Bronchial epithelial cell (primary cell): ENCODE measurements around the gene ADGRG4. TPM values are rescaled to one million over a fixed set of nuclear protein-coding genes. Genes with fewer than 3 reads are reported as not detected.
"Not testable (repeated sequence)": the region's sequence is repeated elsewhere in the genome, so short reads cannot be mapped to it uniquely, and the experiment has no call there.

ENCODE experiments used
- DNase-seq: peaks from one replicate; pipeline ENCODE4 v3.0.0-alpha.2; 2010; ENCODE audit warnings: low read depth
- FAIRE-seq: peaks from 2 replicates; lab custom pipeline; 2011; peaks lifted over from hg19 to GRCh38; lab: Jason Lieb, UNC
- H3K27me3 ChIP-seq: 2 replicates; pipeline ENCODE4 v1.5.1; 2011; ENCODE audit warnings: low read length; ENCODE audit not compliant: control insufficient read depth, insufficient read depth
- H3K36me3 ChIP-seq: 2 replicates; pipeline ENCODE4 v1.5.1; 2011; ENCODE audit warnings: low read length; ENCODE audit not compliant: control insufficient read depth, insufficient read depth
- H3K4me3 ChIP-seq: 2 replicates; pipeline ENCODE4 v1.5.1; 2011; ENCODE audit warnings: mild to moderate bottlenecking, low read depth, low read length, control low read depth
- total RNA-seq: library from RNA; depleted of rRNA; stranded (reverse); fragments of >200 nt; gene quantifications from 2 replicates; pipeline ENCODE4 v1.2.1, GENCODE V29; 2014
- TF ChIP-seq, protein P1 (sequence below): IDR thresholded peaks from 2 replicates; pipeline ENCODE4 v1.5.1; 2011; ENCODE audit warnings: mild to moderate bottlenecking, moderate library complexity, low read length, control low read depth, inconsistent platforms; ENCODE audit not compliant: insufficient read depth, severe bottlenecking

ADGRG4 gene
- total RNA-seq, 1 donor from 2014 or later, result not detected

DNA sequence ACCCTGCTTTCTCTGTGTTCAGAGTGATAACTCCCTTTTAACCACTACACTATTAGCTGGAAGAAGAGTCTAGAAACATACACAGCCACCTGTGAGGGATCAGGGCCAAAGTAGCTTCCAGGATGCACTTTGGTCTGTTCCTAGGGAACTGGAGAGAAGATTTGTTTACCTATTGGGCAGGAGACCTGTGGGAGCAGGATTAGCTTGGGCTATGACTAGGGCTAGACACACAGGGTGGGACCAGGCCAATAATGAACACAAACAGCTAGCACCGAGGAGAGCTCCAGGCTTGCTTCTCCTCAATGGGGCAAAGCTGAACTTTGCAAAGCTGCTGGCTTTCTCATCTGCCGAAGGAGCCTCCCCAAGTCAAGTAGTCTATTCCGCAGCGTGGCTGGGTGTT lies 25.2 kb upstream of the ADGRG4 start:
- Histone ChIP-seq H3K36me3 (no peaks in the 10 kb centered on the region), H3K27me3 (no peaks in the 10 kb centered on the region), H3K4me3 (no peak overlapping the region)
- TF ChIP-seq, protein P1, sequence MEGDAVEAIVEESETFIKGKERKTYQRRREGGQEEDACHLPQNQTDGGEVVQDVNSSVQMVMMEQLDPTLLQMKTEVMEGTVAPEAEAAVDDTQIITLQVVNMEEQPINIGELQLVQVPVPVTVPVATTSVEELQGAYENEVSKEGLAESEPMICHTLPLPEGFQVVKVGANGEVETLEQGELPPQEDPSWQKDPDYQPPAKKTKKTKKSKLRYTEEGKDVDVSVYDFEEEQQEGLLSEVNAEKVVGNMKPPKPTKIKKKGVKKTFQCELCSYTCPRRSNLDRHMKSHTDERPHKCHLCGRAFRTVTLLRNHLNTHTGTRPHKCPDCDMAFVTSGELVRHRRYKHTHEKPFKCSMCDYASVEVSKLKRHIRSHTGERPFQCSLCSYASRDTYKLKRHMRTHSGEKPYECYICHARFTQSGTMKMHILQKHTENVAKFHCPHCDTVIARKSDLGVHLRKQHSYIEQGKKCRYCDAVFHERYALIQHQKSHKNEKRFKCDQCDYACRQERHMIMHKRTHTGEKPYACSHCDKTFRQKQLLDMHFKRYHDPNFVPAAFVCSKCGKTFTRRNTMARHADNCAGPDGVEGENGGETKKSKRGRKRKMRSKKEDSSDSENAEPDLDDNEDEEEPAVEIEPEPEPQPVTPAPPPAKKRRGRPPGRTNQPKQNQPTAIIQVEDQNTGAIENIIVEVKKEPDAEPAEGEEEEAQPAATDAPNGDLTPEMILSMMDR, result no peak
- no peak for FAIRE-seq
- DNase-seq, result peak; percentile 10

DNA sequence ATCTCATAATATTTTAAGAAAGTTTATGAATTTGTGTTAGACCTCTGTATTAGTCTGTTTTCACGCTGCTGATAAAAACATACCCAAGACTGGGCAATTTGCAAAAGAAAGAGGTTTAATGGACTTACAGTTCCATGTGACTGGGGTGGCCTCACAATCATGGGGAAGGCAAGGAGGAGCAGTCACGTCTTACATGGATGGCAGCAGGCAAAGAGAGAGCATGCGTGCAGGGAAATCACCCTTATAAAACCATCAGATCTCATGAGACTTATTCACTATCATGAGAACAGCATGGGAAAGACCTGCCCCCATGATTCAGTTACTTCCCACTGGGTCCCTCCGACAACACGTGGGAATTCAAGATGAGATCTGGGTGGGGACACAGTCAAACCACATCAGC lies 14.4 kb upstream of the ADGRG4 start:
- not testable (repeated sequence) for H3K27me3 ChIP-seq, H3K36me3 ChIP-seq, DNase-seq, H3K4me3 ChIP-seq, FAIRE-seq

DNA sequence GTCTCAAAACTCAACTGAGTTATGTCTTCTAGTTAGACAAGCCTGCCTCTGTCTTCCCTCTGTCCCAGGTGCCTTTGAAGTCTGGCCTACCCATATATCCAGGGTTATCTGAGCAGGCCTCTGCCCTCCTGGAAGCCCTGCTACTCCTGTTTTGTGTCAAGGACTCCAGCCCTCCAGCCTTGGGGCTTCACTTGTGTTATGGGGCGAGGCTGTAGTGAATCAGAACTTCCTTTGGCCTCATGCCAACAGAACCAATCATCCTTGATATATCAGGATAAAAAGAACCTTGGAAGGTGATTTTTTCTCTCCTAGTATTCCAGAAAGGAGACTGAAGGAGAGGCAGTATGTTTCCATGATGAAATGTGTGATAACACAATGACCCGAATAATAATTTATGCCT lies 8.9 kb upstream of the ADGRG4 start:
- TF ChIP-seq, protein P1, result no peak
- FAIRE-seq (no peak), DNase-seq (peak; percentile 60)
- Histone ChIP-seq H3K36me3 (no peaks in the 10 kb centered on the region), H3K4me3 (no peak overlapping the region), H3K27me3 (no peaks in the 10 kb centered on the region)

DNA sequence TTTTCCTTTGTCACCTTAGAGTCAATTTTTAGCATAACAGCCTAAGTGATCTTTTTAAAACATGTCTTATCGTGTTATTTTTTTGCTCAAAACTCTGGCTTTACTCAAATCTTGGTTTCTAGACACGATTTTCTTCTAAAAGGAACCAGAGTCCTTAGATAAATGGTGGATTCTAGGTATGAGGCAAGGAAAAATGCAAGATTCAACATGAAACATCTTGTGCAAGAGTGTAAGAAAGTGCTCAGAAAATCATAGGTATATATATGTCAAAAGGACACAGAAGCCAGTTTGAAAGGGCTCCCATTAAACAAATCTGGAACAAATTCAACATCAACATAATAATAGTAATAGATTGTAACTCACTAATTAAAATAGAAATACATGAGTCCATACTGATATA lies 8.1 kb upstream of the ADGRG4 start:
- no peaks in the 10 kb centered on the region for H3K27me3 ChIP-seq
- FAIRE-seq (no peak), DNase-seq (peak; percentile 51)
- TF ChIP-seq, protein P1, result no peak
- H3K36me3 ChIP-seq, result no peaks in the 10 kb centered on the region
- no peak overlapping the region for H3K4me3 ChIP-seq

DNA sequence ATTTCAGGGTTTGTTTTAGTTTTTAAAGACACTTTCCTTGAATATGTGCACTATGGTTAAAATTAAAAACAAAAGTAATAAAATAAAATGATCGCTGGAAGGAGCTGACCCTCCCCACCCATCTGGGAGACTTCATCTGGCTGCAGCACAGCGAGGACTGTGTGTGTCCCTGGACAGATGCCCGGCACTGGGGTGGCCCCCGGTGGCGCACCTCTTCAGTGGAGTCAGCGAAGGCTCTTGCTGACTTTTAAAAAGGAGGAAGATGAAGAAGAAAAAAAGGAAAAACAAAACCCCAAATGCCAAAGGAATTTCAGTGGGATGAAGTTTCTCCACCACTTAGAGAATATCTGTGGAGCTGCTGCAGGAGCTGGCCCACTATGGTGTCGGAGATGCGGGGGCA lies 5.4 kb upstream of the ADGRG4 start:
- H3K36me3 ChIP-seq, result no peaks in the 10 kb centered on the region
- TF ChIP-seq, protein P1, result no peak
- no peaks in the 10 kb centered on the region for H3K27me3 ChIP-seq
- H3K4me3 ChIP-seq, result no peak overlapping the region
- DNase-seq, result no peak
- no peak for FAIRE-seq

DNA sequence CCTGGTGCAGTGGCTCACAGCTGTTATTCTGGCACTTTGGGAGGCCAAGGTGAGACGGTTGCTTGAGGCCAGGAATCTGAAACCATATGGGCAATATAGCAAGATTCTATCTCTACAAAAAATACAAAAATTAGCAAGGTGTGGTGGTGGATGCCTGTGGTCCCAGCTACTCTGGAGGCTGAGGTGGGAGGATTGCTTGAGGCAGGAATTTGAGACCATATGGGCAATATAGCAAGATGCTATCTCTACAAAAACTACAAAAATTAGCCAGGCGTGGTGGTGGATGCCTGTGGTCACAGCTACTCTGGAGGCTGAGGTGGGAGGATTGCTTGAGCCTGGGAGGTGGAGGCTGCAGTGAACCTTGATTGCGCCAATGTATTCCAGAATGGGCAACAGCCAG lies 2.3 kb downstream of the ADGRG4 start:
- H3K4me3 ChIP-seq, result no peak overlapping the region
- DNase-seq (no peak), FAIRE-seq (no peak)
- H3K27me3 ChIP-seq, result no peaks in the 10 kb centered on the region
- TF ChIP-seq, protein P1, result no peak
- H3K36me3 ChIP-seq, result no peaks in the 10 kb centered on the region
